Measurements from ENCODE around the gene RYR2.

RYR2 gene

DNA sequence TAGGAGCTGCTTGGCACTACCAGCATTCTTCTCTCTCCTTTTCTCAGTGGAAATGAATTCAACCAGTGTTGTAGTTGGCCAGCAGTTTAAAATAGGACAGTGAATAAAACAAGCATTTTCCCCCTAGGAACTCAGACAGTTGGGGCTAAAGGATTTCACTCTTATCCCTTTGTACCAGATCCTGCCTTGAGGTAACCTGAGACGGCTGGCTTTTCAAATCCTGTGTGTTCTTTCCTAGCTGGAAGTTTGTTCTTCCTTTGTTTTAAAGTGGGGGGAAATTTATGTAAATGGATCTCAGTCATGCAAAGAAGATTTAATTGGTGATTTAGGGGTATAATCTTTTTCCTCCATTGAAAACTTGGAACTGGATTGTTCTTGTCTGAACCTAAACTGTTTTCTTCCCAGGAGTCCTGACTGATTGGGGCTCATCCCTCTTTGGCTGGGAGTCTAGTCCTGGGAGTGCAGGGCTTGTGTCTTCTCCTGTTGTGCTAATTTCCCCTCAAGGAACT is 825.5 kb downstream of the RYR2 start:
- TF ChIP-seq, protein P1, sequence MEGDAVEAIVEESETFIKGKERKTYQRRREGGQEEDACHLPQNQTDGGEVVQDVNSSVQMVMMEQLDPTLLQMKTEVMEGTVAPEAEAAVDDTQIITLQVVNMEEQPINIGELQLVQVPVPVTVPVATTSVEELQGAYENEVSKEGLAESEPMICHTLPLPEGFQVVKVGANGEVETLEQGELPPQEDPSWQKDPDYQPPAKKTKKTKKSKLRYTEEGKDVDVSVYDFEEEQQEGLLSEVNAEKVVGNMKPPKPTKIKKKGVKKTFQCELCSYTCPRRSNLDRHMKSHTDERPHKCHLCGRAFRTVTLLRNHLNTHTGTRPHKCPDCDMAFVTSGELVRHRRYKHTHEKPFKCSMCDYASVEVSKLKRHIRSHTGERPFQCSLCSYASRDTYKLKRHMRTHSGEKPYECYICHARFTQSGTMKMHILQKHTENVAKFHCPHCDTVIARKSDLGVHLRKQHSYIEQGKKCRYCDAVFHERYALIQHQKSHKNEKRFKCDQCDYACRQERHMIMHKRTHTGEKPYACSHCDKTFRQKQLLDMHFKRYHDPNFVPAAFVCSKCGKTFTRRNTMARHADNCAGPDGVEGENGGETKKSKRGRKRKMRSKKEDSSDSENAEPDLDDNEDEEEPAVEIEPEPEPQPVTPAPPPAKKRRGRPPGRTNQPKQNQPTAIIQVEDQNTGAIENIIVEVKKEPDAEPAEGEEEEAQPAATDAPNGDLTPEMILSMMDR (IDR thresholded peaks at IDR 0.05): no peak

DNA sequence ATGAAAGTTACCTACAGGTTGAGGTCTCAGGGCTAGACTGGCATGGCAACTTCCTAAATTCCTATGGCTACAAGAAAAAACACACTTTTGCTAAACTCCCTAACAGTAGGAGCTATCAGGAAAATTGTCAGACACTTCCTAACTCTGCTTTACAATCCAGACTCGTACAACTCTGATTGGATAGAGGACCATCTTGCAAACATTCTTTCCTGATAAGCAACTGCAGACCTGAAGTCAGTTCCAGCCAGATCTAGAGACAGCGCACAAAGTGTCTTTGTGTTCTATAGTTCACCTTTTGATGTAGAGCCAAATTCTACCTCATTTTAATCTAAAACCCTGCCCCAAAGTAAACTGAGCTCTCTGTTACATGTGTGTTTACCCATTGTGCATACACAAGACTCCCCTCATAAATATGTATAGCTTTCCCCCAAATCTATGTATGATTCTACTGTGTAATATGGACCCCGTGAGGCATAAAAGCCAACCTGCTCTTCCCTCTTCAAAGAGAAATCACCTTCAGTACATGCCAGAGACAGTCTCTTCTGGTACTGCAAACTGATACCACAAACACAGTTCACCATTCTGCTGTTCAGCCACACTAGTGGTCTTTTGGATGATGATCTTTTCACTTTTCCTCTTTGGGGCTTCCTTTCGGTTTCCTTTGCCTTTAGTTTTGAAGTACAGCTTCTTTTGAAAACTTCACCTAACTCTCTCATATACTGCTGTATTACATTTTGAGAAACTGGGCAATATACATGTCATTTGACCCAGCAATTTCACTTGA is 827.0 kb downstream of the RYR2 start:
- TF ChIP-seq, protein P1 (IDR thresholded peaks at IDR 0.05): no peak

DNA sequence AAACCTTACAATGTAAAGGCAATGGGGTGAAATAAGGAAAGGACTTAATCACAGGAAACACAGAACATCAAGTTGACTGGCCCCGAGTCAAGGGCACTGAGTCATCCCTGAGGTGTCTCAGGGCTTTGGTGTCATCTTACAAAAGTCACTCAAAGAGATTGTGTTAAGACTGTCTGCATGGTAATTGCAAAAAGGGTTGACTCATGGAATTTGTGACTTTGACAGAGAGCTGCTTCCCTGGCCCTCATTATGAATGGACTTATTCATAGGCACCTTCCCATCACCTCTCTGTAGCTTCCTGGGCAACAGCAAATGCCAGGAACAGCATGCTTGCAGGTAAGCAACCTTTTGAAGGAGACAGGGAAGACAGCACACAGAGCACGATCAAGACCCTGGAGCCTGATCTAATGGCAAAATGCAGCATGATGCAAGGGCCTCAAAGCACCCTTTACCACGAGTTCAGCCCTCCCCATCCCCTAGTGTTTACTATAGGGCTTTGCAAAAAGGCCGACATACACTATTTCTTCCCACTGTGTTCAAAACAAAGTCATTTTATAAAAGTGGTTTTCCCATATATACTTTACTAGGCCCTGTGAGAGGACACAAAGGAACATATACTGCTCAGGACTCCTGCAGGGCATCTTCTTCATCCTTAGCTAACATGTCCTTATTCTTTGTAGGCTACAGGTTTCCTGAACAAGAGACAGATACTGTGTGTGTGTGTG is 831.7 kb downstream of the RYR2 start:
- TF ChIP-seq, protein P1 (IDR thresholded peaks at IDR 0.05): no peak

DNA sequence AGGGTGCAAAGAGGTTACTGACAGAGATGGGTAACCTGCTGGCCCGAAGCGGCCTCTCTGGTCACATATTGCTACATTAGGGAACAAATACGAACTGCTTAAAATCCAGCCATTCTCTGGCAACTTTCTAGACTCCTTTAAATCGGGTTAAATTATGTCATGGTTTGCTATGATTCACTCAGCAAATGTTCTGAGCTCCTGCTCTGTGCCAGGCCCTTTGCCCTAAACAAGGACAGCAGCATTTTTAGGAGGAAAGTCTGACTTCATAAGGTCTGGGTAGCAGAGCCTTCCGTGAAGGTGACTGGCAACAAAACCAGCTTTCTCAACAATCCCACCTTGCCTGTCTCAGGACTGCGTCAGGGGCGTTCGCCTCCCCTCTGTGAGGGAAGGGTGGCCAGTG is 833.3 kb downstream of the RYR2 start:
- TF ChIP-seq, protein P1 (IDR thresholded peaks at IDR 0.05): no peak

DNA sequence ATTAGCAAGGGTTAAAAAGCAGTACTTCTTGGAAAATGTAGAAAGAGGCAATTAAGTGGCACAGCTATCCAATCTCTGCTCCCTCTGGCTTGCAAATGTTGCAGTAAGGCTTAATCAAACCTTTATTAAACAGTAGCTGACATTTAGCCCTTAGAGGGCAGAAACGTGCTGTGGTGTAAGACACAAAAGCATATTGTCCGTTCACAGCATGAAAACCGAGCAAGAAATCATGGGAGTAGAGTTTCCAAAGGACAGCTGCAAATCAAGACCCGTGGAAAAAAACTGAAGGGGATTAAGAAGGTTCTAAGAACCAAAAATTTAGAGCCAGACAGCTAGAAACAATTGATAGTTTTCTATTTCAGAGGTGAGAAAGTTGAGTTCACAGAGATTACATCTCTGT is 835.6 kb downstream of the RYR2 start:
- TF ChIP-seq, protein P1 (IDR thresholded peaks at IDR 0.05): no peak

DNA sequence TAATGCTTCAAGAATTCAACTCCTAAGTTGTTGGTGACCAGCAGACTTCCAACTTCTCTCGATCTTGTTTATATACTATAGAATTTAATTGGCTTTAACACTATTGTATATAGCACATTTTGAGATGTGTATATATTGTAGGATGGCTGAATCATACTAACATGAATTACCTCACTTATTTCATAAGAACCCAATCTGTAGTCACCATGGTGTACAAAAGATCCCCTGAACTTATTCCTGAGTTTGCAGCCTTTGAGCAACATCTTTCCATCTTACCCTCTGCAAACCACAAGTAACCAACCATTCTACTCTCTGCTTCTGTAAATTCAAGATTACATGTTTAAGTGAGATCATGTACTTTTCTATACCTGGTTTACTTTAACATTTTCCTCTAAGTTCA is 836.4 kb downstream of the RYR2 start:
- TF ChIP-seq, protein P1 (IDR thresholded peaks at IDR 0.05): no peak

DNA sequence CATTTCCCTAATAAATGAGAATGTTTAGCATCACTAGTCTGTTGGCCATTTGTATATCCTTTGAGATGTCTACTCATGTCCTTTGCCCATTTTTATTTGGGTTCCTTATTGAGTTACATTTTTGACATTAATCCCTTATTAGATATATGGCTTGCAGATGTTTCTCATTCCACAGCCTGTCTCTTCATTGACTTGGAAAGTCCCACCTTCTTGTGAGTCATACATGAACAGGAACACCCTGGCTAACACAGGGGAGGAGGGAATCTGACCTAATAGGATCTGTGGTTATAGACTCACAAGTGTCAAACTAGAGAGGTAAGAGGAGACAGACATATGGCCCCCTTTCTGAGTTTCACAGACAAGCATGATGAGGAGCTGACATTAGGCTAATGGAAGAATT is 837.2 kb downstream of the RYR2 start:
- TF ChIP-seq, protein P1 (IDR thresholded peaks at IDR 0.05): no peak
